K562 (cell line): ENCODE results near the gene CLDN7. TPM values are rescaled to one million over a fixed set of nuclear protein-coding genes. Genes with fewer than 3 reads are reported as not detected.

Source experiments
- ATAC-seq: fragments of 200-7000 bp; cut with Tn5 transposase; 3 replicates; pipeline ENCODE4 v1.9.1; 2020; ENCODE audit warnings: moderate library complexity
- BruUV-seq: library from RNA; stranded (reverse); fragments of 400-500 nt; replicated peaks from 2 replicates; lab custom pipeline; 2021; lab: Mats Ljungman, UMichigan
- CTCF ChIA-PET: fragments of 300-600 bp; formaldehyde crosslinking; extraction: SDS; loops from one replicate; lab custom pipeline; 2021; ENCODE audit warnings: low intra/inter-chr PET ratio; lab: Yijun Ruan, JAX
- POLR2A ChIA-PET: fragments of 300-600, 350-650 bp; sonication (Branson Sonifier 250); formaldehyde crosslinking; extraction: SDS; loops from one replicate; lab custom pipeline; 2021; ENCODE audit warnings: antibody characterized with exemption, inconsistent platforms; lab: Yijun Ruan, JAX
- DNase-seq, 4 experiments: peaks; one replicate each; pipeline versions ENCODE4 v3.0.0 to v3.0.0-alpha.2; 2011 to 2018; ENCODE audit warnings: low spot score in 3 of 4, mixed read lengths in 3 of 4; ENCODE audit errors: extremely low read depth in 1 of 4
- FAIRE-seq: peaks from 2 replicates; lab custom pipeline; 2011; peaks lifted over from hg19 to GRCh38; lab: Jason Lieb, UNC
- H2AFZ ChIP-seq: 2 replicates; pipeline ENCODE4 v1.6.0; 2011; ENCODE audit warnings: low read depth, low read length, control low read depth, inconsistent platforms
- H3K27ac ChIP-seq: fragments of 200-600 bp; 3 replicates; pipeline ENCODE4 v1.8.0; 2011; ENCODE audit warnings: low read depth, mild to moderate bottlenecking, control low read depth, inconsistent platforms, low read length, moderate library complexity, mixed read lengths; ENCODE audit errors: extremely low read depth
- H3K27me3 ChIP-seq, 2 experiments: fragments of 300-600 bp in 1 of 2; 2 replicates in 1 of 2; 3 replicates in 1 of 2; pipeline versions ENCODE4 v1.6.0 to v1.8.0; 2011; ENCODE audit warnings: inconsistent platforms in 2 of 2, low read length in 2 of 2, mild to moderate bottlenecking in 1 of 2, mixed read lengths in 1 of 2, moderate library complexity in 1 of 2; ENCODE audit not compliant: control insufficient read depth in 2 of 2, insufficient read depth in 2 of 2
- H3K36me3 ChIP-seq: fragments of 300-600 bp; 3 replicates; pipeline ENCODE4 v1.8.0; 2011; ENCODE audit warnings: mild to moderate bottlenecking, low read length, inconsistent platforms; ENCODE audit not compliant: control insufficient read depth, insufficient read depth
- H3K4me1 ChIP-seq, 2 experiments: fragments of 200-600 bp in 1 of 2; replicated peaks in 1 of 2; 2 replicates in 1 of 2; 3 replicates in 1 of 2; pipeline versions ENCODE4 v1.5.1 to v1.8.0; 2011; ENCODE audit warnings: inconsistent platforms in 2 of 2, low read length in 2 of 2, mild to moderate bottlenecking in 1 of 2, mixed read lengths in 1 of 2, moderate library complexity in 1 of 2; ENCODE audit not compliant: control insufficient read depth in 2 of 2, insufficient read depth in 2 of 2
- H3K4me2 ChIP-seq: 2 replicates; pipeline ENCODE4 v1.6.1; 2011; ENCODE audit warnings: low read length, control low read depth, inconsistent platforms, mixed read lengths; ENCODE audit not compliant: insufficient read depth
- H3K4me3 ChIP-seq: fragments of 200-600 bp; sonication (generic), shearing (Covaris generic); 2 replicates; pipeline ENCODE4 v1.5.1; 2016; ENCODE audit warnings: control low read depth, inconsistent platforms
- H3K79me2 ChIP-seq: fragments of 200-600 bp; 3 replicates; pipeline ENCODE4 v1.8.0; 2011; ENCODE audit warnings: low read length, inconsistent platforms; ENCODE audit not compliant: control insufficient read depth, insufficient read depth
- H3K9ac ChIP-seq, 2 experiments: 2 replicates each; pipeline versions ENCODE4 v1.6.0 to v1.6.1; 2011; ENCODE audit warnings: low read depth in 2 of 2, low read length in 2 of 2, control low read depth in 1 of 2, inconsistent platforms in 1 of 2, mild to moderate bottlenecking in 1 of 2, mixed read lengths in 1 of 2; ENCODE audit not compliant: insufficient read depth in 1 of 2
- H3K9me1 ChIP-seq: one replicate; pipeline ENCODE4 v1.6.0; 2011; ENCODE audit warnings: inconsistent platforms, mild to moderate bottlenecking, low read length, moderate library complexity; ENCODE audit not compliant: control insufficient read depth, insufficient read depth
- H3K9me3 ChIP-seq: replicated peaks from 2 replicates; pipeline ENCODE4 v1.5.1; 2011; ENCODE audit warnings: low read depth, low read length, inconsistent platforms; ENCODE audit not compliant: control insufficient read depth, insufficient read depth
- H4K20me1 ChIP-seq: replicated peaks from 2 replicates; pipeline ENCODE4 v1.6.1; 2011; ENCODE audit warnings: low read length, inconsistent platforms, mixed read lengths; ENCODE audit not compliant: control insufficient read depth, insufficient read depth
- ATF4 ChIP-seq: fragments of 450-650 bp; formaldehyde crosslinking; IDR thresholded peaks from 2 replicates; pipeline ENCODE4 v1.4.0; 2022; ENCODE audit warnings: mild to moderate bottlenecking, moderate library complexity
- HMGXB4 ChIP-seq: sonication (generic); formaldehyde crosslinking; IDR thresholded peaks from 2 replicates; pipeline ENCODE4 v1.8.1; 2023; ENCODE audit warnings: mild to moderate bottlenecking, missing genetic modification reagents
- NFE2L1 ChIP-seq: fragments of 450-650 bp; IDR thresholded peaks from 2 replicates; pipeline ENCODE4 v1.6.1; 2016; ENCODE audit warnings: missing genetic modification characterization, low read depth, mild to moderate bottlenecking, missing compliant biosample characterization, moderate library complexity, borderline replicate concordance
- NFRKB ChIP-seq: fragments of 450-650 bp; IDR thresholded peaks from 2 replicates; pipeline ENCODE4 v1.6.1; 2016; ENCODE audit warnings: low read depth
- NUFIP1 ChIP-seq: fragments of 450-650 bp; IDR thresholded peaks from 2 replicates; pipeline ENCODE4 v1.6.1; 2018; ENCODE audit not compliant: partially characterized antibody
- SP2 ChIP-seq: IDR thresholded peaks from 2 replicates; pipeline ENCODE4 v1.6.1; 2011; ENCODE audit warnings: mild to moderate bottlenecking, low read depth, low read length, moderate library complexity; ENCODE audit not compliant: poor library complexity, severe bottlenecking; ENCODE audit errors: extremely low read depth
- SRSF3 ChIP-seq: fragments of 200-400 bp; formaldehyde crosslinking; IDR thresholded peaks from 2 replicates; pipeline ENCODE4 v1.6.1; 2016; ENCODE audit warnings: mild to moderate bottlenecking, low read length, moderate library complexity; ENCODE audit not compliant: insufficient read depth
- TCFL5 ChIP-seq: fragments of 250-450 bp; sonication (Bioruptor Pico); conservative IDR thresholded peaks from 2 replicates; pipeline ENCODE4 v1.6.1; 2021; ENCODE audit warnings: mild to moderate bottlenecking, moderate library complexity, matching md5 sums
- ZBTB43 ChIP-seq: sonication (generic); formaldehyde crosslinking; IDR thresholded peaks from 2 replicates; pipeline ENCODE4 v1.8.0; 2023; ENCODE audit warnings: mild to moderate bottlenecking, missing genetic modification reagents
- ZNF282 ChIP-seq: sonication (generic); formaldehyde crosslinking; IDR thresholded peaks from 2 replicates; pipeline ENCODE4 v1.8.1; 2023; ENCODE audit warnings: missing genetic modification reagents
- WGBS: fragments of 100-300 bp; shearing (Covaris generic); methylation state at CpG from one replicate; pipeline ENCODE4 v1.1.6; 2016; ENCODE audit warnings: low coverage, mixed read lengths; ENCODE audit not compliant: insufficient coverage; ENCODE audit errors: missing lambda C conversion rate; 5-methylcytosine and 5-hydroxymethylcytosine counted together
- in situ Hi-C: fragments of 300-500 bp; cut with MboI; formaldehyde crosslinking; loops from 4 replicates; pipeline ENCODE4 v1.15.0; 2018; ENCODE audit warnings: inconsistent platforms, mixed read lengths
- intact Hi-C: fragments of 100-400 bp; cut with micrococcal nuclease; formaldehyde crosslinking; loops from 2 replicates; pipeline ENCODE4 v1.14.2; 2022
- polyA plus RNA-seq, 8 experiments: library from polyadenylated mRNA; depleted of rRNA in 4 of 8; stranded (reverse) in 5 of 8; unstranded in 3 of 8; fragments of >200 nt; fragmentation: Nextera tagmentation in 2 of 8; fragmentation: Illumina TruSeq in 1 of 8; extraction: Ambion mirVana in 2 of 8; extraction: Trizol in 1 of 8; gene quantifications; 2 replicates each; pipeline versions ENCODE4 v1.2.1 to v1.2.3, GENCODE V29; 2011 to 2014; ENCODE audit warnings: inconsistent platforms in 1 of 8, missing spikeins in 1 of 8
- total RNA-seq, 7 experiments: library from RNA; depleted of rRNA in 6 of 7; stranded (reverse); fragments of >200 nt in 6 of 7; fragmentation: Illumina TruSeq in 2 of 7; extraction: Trizol in 2 of 7; gene quantifications; 2 replicates each; pipeline versions ENCODE4 v1.2.1 to v1.2.3, GENCODE V29; 2011 to 2021; ENCODE audit warnings: low replicate concordance in 1 of 7

CLDN7 gene
- total and polyA plus RNA-seq, 9 of the 15 experiments (the other 6 are each of a cell fraction or from before 2014, with no cell fraction given), result 2.2 to 14.5 (median 7.6) TPM

- TF ChIP-seq ATF4 (CRISPR knock-in tag) (0 out of 2 replicates have a peak, but pooled peaks have one; percentile 11), NFRKB (no peak)
Observed at GRCh38 chr17:7220593-7221277, 41.5 kb downstream of the CLDN7 start (continued).

- DNase-seq, result peak; percentile 75 to 89 (median 80)
- Histone ChIP-seq H4K20me1 (peaks cover 6% of the 10 kb centered on the region), H3K9ac (peak within 1 kb of the TSS; percentile 90 to 99), H3K9me3 (no peaks in the 10 kb centered on the region), H2AFZ (peak within 1 kb of the TSS; percentile 94), H3K27ac (peak within 1 kb of the TSS; percentile 90), H3K27me3 (no peaks in the 10 kb centered on the region), H3K9me1 (peaks cover 6% of the 10 kb centered on the region), H3K36me3 (peaks cover 45% of the 10 kb centered on the region; the same call in 2 of the 3 replicates), H3K79me2 (peaks cover 42% of the 10 kb centered on the region), H3K4me2 (peak within 1 kb of the TSS; percentile 93), H3K4me1 (peaks cover 40 to 55% of the 10 kb centered on the region in 2 experiments), H3K4me3 (peak within 1 kb of the TSS; percentile 87)
- ChIA-PET CTCF (no interaction called here), POLR2A (interaction anchor here (0.5 to 7.7 kb wide), 8 partner anchors 10 to 182 kb away, joined by 3 to 73 read pairs (median 3); partner anchors contain the start of genes DVL2, GABARAP and PHF23)
- intact Hi-C loops, result no loop called here
- BruUV-seq, result TSS peak; percentile 57
- peak; percentile 44 for FAIRE-seq
- in situ Hi-C loops, result no loop called here
- peak; percentile 88 for ATAC-seq
- 2% methylated on average over 28 of the region's 63 CpGs for WGBS
- no peak for TF ChIP-seq ZNF282
- TF ChIP-seq ZBTB43 (CRISPR knock-in tag), result no peak
- TF ChIP-seq HMGXB4 (CRISPR knock-in tag), result no peak
- TF ChIP-seq SP2, result no peak
- no peak for TF ChIP-seq SRSF3
- no peak for TF ChIP-seq NFE2L1
- TF ChIP-seq NUFIP1, result no peak
- TF ChIP-seq TCFL5 (CRISPR knock-in tag), result no peak
Observed at GRCh38 chr17:7219812-7220592, 42.3 kb downstream of the CLDN7 start, which contains the start of the genes ACADVL and DLG4. TSS of gene ACADVL (plus strand) at chr17:7219938. CDS start at chr17:7219985, 47 bp downstream. TSS of gene DLG4 (minus strand) at chr17:7219836.
